H54 (cell line): ENCODE measurements around the gene MANEA.
"Not testable (repeated sequence)": the region's sequence is repeated elsewhere in the genome, so short reads cannot be mapped to it uniquely, and the experiment has no call there.

Experiments
- DNase-seq: peaks from one replicate; pipeline ENCODE4 v3.0.0; 2011; ENCODE audit warnings: low spot score, mixed read lengths; ENCODE audit not compliant: insufficient read length
- FAIRE-seq: peaks from 3 replicates; lab custom pipeline; 2011; peaks lifted over from hg19 to GRCh38; lab: Jason Lieb, UNC
- POLR2A ChIP-seq: IDR thresholded peaks from 2 replicates; pipeline ENCODE4 v1.6.1; 2011; ENCODE audit warnings: low read depth, mild to moderate bottlenecking, low read length

The MANEA gene

GRCh38 chr6:95569560-95569959 is 7.8 kb upstream of the MANEA start:
- no peak for TF ChIP-seq POLR2A
- no peak for FAIRE-seq

GRCh38 chr6:95572098-95572497 is 5.2 kb upstream of the MANEA start:
- no peak for TF ChIP-seq POLR2A
- FAIRE-seq (no peak), DNase-seq (no peak)

More at GRCh38 chr6:95569560-95569959, 7.8 kb upstream of the MANEA start:
- no peak for DNase-seq

GRCh38 chr6:95574811-95575210 is 2.5 kb upstream of the MANEA start:
- FAIRE-seq (no peak), DNase-seq (no peak)
- TF ChIP-seq POLR2A, result no peak

- TF ChIP-seq POLR2A, result no peak
- DNase-seq (no peak), FAIRE-seq (no peak)
Observed at GRCh38 chr6:95576218-95576997, 927 bp upstream of the MANEA start.

GRCh38 chr6:95576998-95577303 is 384 bp upstream of the MANEA start:
- FAIRE-seq, result no peak
- no peak for TF ChIP-seq POLR2A

GRCh38 chr6:95578106-95578410 is 723 bp downstream of the MANEA start:
- FAIRE-seq (no peak), DNase-seq (no peak)
- no peak for TF ChIP-seq POLR2A

More at GRCh38 chr6:95576998-95577303, 384 bp upstream of the MANEA start:
- no peak for DNase-seq

- DNase-seq, result no peak
- TF ChIP-seq POLR2A, result no peak
- no peak for FAIRE-seq
Observed at GRCh38 chr6:95581073-95581472, 3.7 kb downstream of the MANEA start.

- not testable (repeated sequence) for FAIRE-seq, DNase-seq
Observed at GRCh38 chr6:95584226-95584625, 6.9 kb downstream of the MANEA start.

- DNase-seq (no peak), FAIRE-seq (no peak)
- no peak for TF ChIP-seq POLR2A
Observed at GRCh38 chr6:95587989-95588388, 10.7 kb downstream of the MANEA start.

- DNase-seq (no peak), FAIRE-seq (no peak)
- no peak for TF ChIP-seq POLR2A
Observed at GRCh38 chr6:95589067-95589466, 11.7 kb downstream of the MANEA start.

- no peak for TF ChIP-seq POLR2A
- DNase-seq (no peak), FAIRE-seq (no peak)
Observed at GRCh38 chr6:95589826-95590570, 12.7 kb downstream of the MANEA start.

- FAIRE-seq, result no peak
- no peak for TF ChIP-seq POLR2A
- DNase-seq, result no peak
Observed at GRCh38 chr6:95593025-95593424, 15.7 kb downstream of the MANEA start.

- TF ChIP-seq POLR2A, result no peak
- DNase-seq (no peak), FAIRE-seq (no peak)
Observed at GRCh38 chr6:95596021-95596420, 18.7 kb downstream of the MANEA start.

- no peak for DNase-seq
- no peak for FAIRE-seq
- TF ChIP-seq POLR2A, result no peak
Observed at GRCh38 chr6:95599706-95600105, 22.4 kb downstream of the MANEA start.

- DNase-seq (no peak), FAIRE-seq (no peak)
- TF ChIP-seq POLR2A, result no peak
Observed at GRCh38 chr6:95601133-95601532, 23.8 kb downstream of the MANEA start.
